Caco-2 (cell line): ENCODE data around the gene RELL2. TPM values are rescaled to one million over a fixed set of nuclear protein-coding genes. Genes with fewer than 3 reads are reported as not detected.

Experiments used
- BruUV-seq: library from RNA; stranded (reverse); fragments of 400-500 nt; replicated peaks from 2 replicates; lab custom pipeline; 2021; lab: Mats Ljungman, UMichigan
- CTCF ChIA-PET: fragments of 300-600 bp; sonication (Branson Sonifier 250); formaldehyde crosslinking; loops from one replicate; lab custom pipeline; 2022; ENCODE audit warnings: antibody characterized with exemption; lab: Charles Lee
- POLR2A ChIA-PET: fragments of 300-600 bp; sonication (Branson Sonifier 250); formaldehyde crosslinking; loops from one replicate; lab custom pipeline; 2022; ENCODE audit warnings: antibody characterized with exemption; lab: Charles Lee
- DNase-seq, 2 experiments: peaks; one replicate each; pipeline versions ENCODE4 v3.0.0 to v3.0.0-alpha.2; 2020 to 2022
- H3K27me3 ChIP-seq: replicated peaks from 2 replicates; pipeline ENCODE4 v1.6.0; 2011; ENCODE audit warnings: low read length; ENCODE audit not compliant: control insufficient read depth, insufficient read depth
- H3K36me3 ChIP-seq: 2 replicates; pipeline ENCODE4 v1.5.1; 2011; ENCODE audit warnings: low read length; ENCODE audit not compliant: control insufficient read depth, insufficient read depth
- H3K4me1 ChIP-seq: fragments of 250-450 bp; sonication (Bioruptor Pico); 2 replicates; pipeline ENCODE4 v1.5.1; 2020; ENCODE audit warnings: mild to moderate bottlenecking
- H3K4me3 ChIP-seq: 2 replicates; pipeline ENCODE4 v1.5.1; 2011; ENCODE audit warnings: low read depth, mild to moderate bottlenecking, control low read depth, low read length
- H3K9me3 ChIP-seq: fragments of 250-450 bp; sonication (Bioruptor Pico); 2 replicates; pipeline ENCODE4 v1.5.1; 2020; ENCODE audit warnings: mild to moderate bottlenecking, moderate library complexity
- H3K27ac Mint-ChIP-seq: one replicate; pipeline ENCODE4 v1.8.0; 2022; ENCODE audit warnings: mixed read lengths; ENCODE audit not compliant: unreplicated experiment
- H3K27me3 Mint-ChIP-seq: one replicate; pipeline ENCODE4 v1.8.0; 2022; ENCODE audit warnings: mixed read lengths; ENCODE audit not compliant: insufficient read depth, unreplicated experiment
- H3K36me3 Mint-ChIP-seq: one replicate; pipeline ENCODE4 v1.8.0; 2022; ENCODE audit warnings: mild to moderate bottlenecking, mixed read lengths; ENCODE audit not compliant: insufficient read depth, unreplicated experiment
- H3K4me1 Mint-ChIP-seq: one replicate; pipeline ENCODE4 v1.8.0; 2022; ENCODE audit warnings: low read depth, mixed read lengths; ENCODE audit not compliant: unreplicated experiment
- H3K4me3 Mint-ChIP-seq: one replicate; pipeline ENCODE4 v1.8.0; 2022; ENCODE audit warnings: mild to moderate bottlenecking, moderate library complexity, mixed read lengths; ENCODE audit not compliant: unreplicated experiment
- H3K9me3 Mint-ChIP-seq: one replicate; pipeline ENCODE4 v1.8.0; 2022; ENCODE audit warnings: mixed read lengths; ENCODE audit not compliant: unreplicated experiment
- CTCF ChIP-seq, 2 experiments: fragments of 200-600 bp in 1 of 2; IDR thresholded peaks; 1 replicate in 1 of 2; 2 replicates in 1 of 2; pipeline versions ENCODE4 v1.5.1 to v1.8.0; 2011 to 2022; ENCODE audit warnings: antibody characterized with exemption in 1 of 2, control low read depth in 1 of 2, inconsistent platforms in 1 of 2, low read depth in 1 of 2, low read length in 1 of 2, mild to moderate bottlenecking in 1 of 2, moderate library complexity in 1 of 2; ENCODE audit not compliant: insufficient read depth in 1 of 2, severe bottlenecking in 1 of 2, unreplicated experiment in 1 of 2
- intact Hi-C: fragments of 100-400 bp; cut with micrococcal nuclease; formaldehyde crosslinking; loops from one replicate; pipeline ENCODE4 v1.10.0; 2022; ENCODE audit not compliant: unreplicated experiment
- total RNA-seq: library from RNA; stranded (reverse); gene quantifications from 2 replicates; pipeline ENCODE4 v1.2.3, GENCODE V29; 2022

RELL2 gene
- total RNA-seq, 1 experiment from 2014 or later = 8.7 TPM

GRCh38 chr5:141638771-141639170 is 2.0 kb downstream of the RELL2 start:
- POLR2A ChIA-PET = no interaction called here
- CTCF ChIA-PET = no interaction called here
- no TSS peak for BruUV-seq

GRCh38 chr5:141639357-141640050 is 2.7 kb downstream of the RELL2 start:
- H3K27me3 ChIP-seq = no peaks in the 10 kb centered on the region
- TF ChIP-seq CTCF (IDR thresholded peaks at IDR 0.05; ENCODE audit: insufficient read depth in 1 of 2, low read depth in 1 of 2, low read length in 1 of 2, severe bottlenecking in 1 of 2, unreplicated experiment in 1 of 2) = no peak
- POLR2A ChIA-PET = no interaction called here
- DNase-seq = no peak
- H3K4me3 Mint-ChIP-seq = no peak overlapping the region
- H3K4me1 ChIP-seq = peaks cover 18% of the 10 kb centered on the region; the same call in 1 of the 2 replicates
- CTCF ChIA-PET = no interaction called here
- no peak overlapping the region for H3K4me3 ChIP-seq
- no TSS peak for BruUV-seq
- H3K27me3 Mint-ChIP-seq = no peaks in the 10 kb centered on the region
- H3K9me3 ChIP-seq = no peaks in the 10 kb centered on the region
- peaks cover 7% of the 10 kb centered on the region for H3K36me3 Mint-ChIP-seq
- peaks cover 17% of the 10 kb centered on the region for H3K4me1 Mint-ChIP-seq
- intact Hi-C loops = no loop called here
- peaks cover 1% of the 10 kb centered on the region; the same call in 1 of the 2 replicates for H3K36me3 ChIP-seq
- no peaks in the 10 kb centered on the region for H3K9me3 Mint-ChIP-seq
- H3K27ac Mint-ChIP-seq = no peak overlapping the region

More at GRCh38 chr5:141638771-141639170, 2.0 kb downstream of the RELL2 start:
- intact Hi-C loops = no loop called here
- Mint-ChIP-seq H3K9me3 (no peaks in the 10 kb centered on the region), H3K27me3 (no peaks in the 10 kb centered on the region), H3K36me3 (peaks cover 7% of the 10 kb centered on the region), H3K27ac (no peak overlapping the region), H3K4me1 (peaks cover 17% of the 10 kb centered on the region), H3K4me3 (peak overlapping the region; percentile 90)
- Histone ChIP-seq H3K36me3 (peaks cover 1% of the 10 kb centered on the region; the same call in 1 of the 2 replicates), H3K27me3 (no peaks in the 10 kb centered on the region), H3K4me3 (no peak overlapping the region), H3K4me1 (peaks cover 18% of the 10 kb centered on the region; the same call in 1 of the 2 replicates), H3K9me3 (no peaks in the 10 kb centered on the region)
- no peak for DNase-seq
- no peak for TF ChIP-seq CTCF (IDR thresholded peaks at IDR 0.05; ENCODE audit: insufficient read depth in 1 of 2, low read depth in 1 of 2, low read length in 1 of 2, severe bottlenecking in 1 of 2, unreplicated experiment in 1 of 2)

GRCh38 chr5:141640051-141640415 is 3.2 kb downstream of the RELL2 start:
- Mint-ChIP-seq H3K4me3 (no peak overlapping the region), H3K4me1 (peaks cover 17% of the 10 kb centered on the region), H3K9me3 (no peaks in the 10 kb centered on the region), H3K27ac (no peak overlapping the region), H3K36me3 (peaks cover 7% of the 10 kb centered on the region), H3K27me3 (no peaks in the 10 kb centered on the region)
- ChIA-PET POLR2A (no interaction called here), CTCF (interaction anchor here (0.6 kb wide), 1 partner anchor 1496 kb away, joined by 3 read pairs; no protein-coding TSS in a partner anchor)
- intact Hi-C loops = no loop called here
- Histone ChIP-seq H3K4me1 (peaks cover 18% of the 10 kb centered on the region; the same call in 1 of the 2 replicates), H3K9me3 (no peaks in the 10 kb centered on the region), H3K27me3 (no peaks in the 10 kb centered on the region), H3K36me3 (no peaks in the 10 kb centered on the region), H3K4me3 (no peak overlapping the region)
- no peak for TF ChIP-seq CTCF (IDR thresholded peaks at IDR 0.05; ENCODE audit: insufficient read depth in 1 of 2, low read depth in 1 of 2, low read length in 1 of 2, severe bottlenecking in 1 of 2, unreplicated experiment in 1 of 2)
- no peak for DNase-seq
- BruUV-seq = no TSS peak
